ENCODE data around the gene DISC1.

- TF ChIP-seq CTCF (IDR thresholded peaks at IDR 0.05) (no peak), POLR2A (IDR thresholded peaks at IDR 0.05) (no peak)
Measured at GRCh38 chr1:231594123-231594522, 32.5 kb upstream of the DISC1 start.
